Ishikawa (cell line): ENCODE results near the gene VTN.

Experiments used
- CEBPB ChIP-seq: IDR thresholded peaks from 2 replicates; pipeline ENCODE4 v1.6.1; 2012
- CREB1 ChIP-seq: IDR thresholded peaks from 2 replicates; pipeline ENCODE4 v1.6.1; 2012; ENCODE audit warnings: low read depth
- EP300 ChIP-seq: IDR thresholded peaks from 2 replicates; pipeline ENCODE4 v1.6.1; 2012; ENCODE audit warnings: borderline replicate concordance
- TCF12 ChIP-seq: IDR thresholded peaks from 2 replicates; pipeline ENCODE4 v1.6.1; 2012; ENCODE audit warnings: low read depth
- YY1 ChIP-seq: IDR thresholded peaks from 2 replicates; pipeline ENCODE4 v1.6.1; 2012; ENCODE audit warnings: low read depth

- TF ChIP-seq YY1 (no peak), CREB1 (no peak), CEBPB (no peak), TCF12 (no peak), EP300 (no peak)
Observed at GRCh38 chr17:28372203-28372944, 2.3 kb upstream of the VTN start.
